Stimulated activated CD8-positive, alpha-beta memory T cell treated with anti-CD3 and anti-CD28 coated beads, Interleukin-15, amount 100 ng/mL, for 24 hours (primary cell): Measurements from ENCODE around the gene VSIG8.

ENCODE experiments used
- DNase-seq: peaks from one replicate; pipeline ENCODE4 v3.0.0-alpha.2; 2020; ENCODE audit warnings: low read depth

Gene VSIG8

GRCh38 chr1:159883134-159883533 is 20.7 kb upstream of the VSIG8 start:
- no peak for DNase-seq

- no peak for DNase-seq
These were observed 20.0 kb upstream of the VSIG8 start for GRCh38 chr1:159882527-159882862.

GRCh38 chr1:159881622-159882526 is 19.4 kb upstream of the VSIG8 start:
- no peak for DNase-seq

GRCh38 chr1:159880430-159880829 is 18.0 kb upstream of the VSIG8 start:
- DNase-seq, result no peak

- DNase-seq, result no peak
These were observed 17.5 kb upstream of the VSIG8 start for GRCh38 chr1:159879977-159880376.

- no peak for DNase-seq
These were observed 16.7 kb upstream of the VSIG8 start for GRCh38 chr1:159879136-159879535.

- no peak for DNase-seq
These were observed 15.4 kb upstream of the VSIG8 start for GRCh38 chr1:159877695-159878444.

- no peak for DNase-seq
These were observed 11.2 kb upstream of the VSIG8 start for GRCh38 chr1:159873530-159874143.

- DNase-seq, result no peak
These were observed 10.4 kb upstream of the VSIG8 start for GRCh38 chr1:159872891-159873290.

GRCh38 chr1:159870704-159871103 is 8.2 kb upstream of the VSIG8 start:
- no peak for DNase-seq

GRCh38 chr1:159869607-159870006 is 7.2 kb upstream of the VSIG8 start:
- no peak for DNase-seq

- no peak for DNase-seq
These were observed 6.7 kb upstream of the VSIG8 start for GRCh38 chr1:159869173-159869572.

GRCh38 chr1:159868766-159869165 is 6.3 kb upstream of the VSIG8 start:
- no peak for DNase-seq

- DNase-seq, result no peak
These were observed 5.2 kb upstream of the VSIG8 start for GRCh38 chr1:159867664-159868026.

- no peak for DNase-seq
These were observed 4.6 kb upstream of the VSIG8 start for GRCh38 chr1:159866905-159867663.

GRCh38 chr1:159866066-159866465 is 3.6 kb upstream of the VSIG8 start:
- DNase-seq, result no peak

- DNase-seq, result no peak
These were observed 1.8 kb upstream of the VSIG8 start for GRCh38 chr1:159864262-159864661.

- DNase-seq, result no peak
These were observed 426 bp downstream of the VSIG8 start for GRCh38 chr1:159862031-159862430.

GRCh38 chr1:159861218-159861617 is 1.2 kb downstream of the VSIG8 start:
- DNase-seq, result no peak

- DNase-seq, result no peak
These were observed 2.0 kb downstream of the VSIG8 start for GRCh38 chr1:159860456-159860855.

- no peak for DNase-seq
These were observed 2.6 kb downstream of the VSIG8 start for GRCh38 chr1:159859767-159860322.

GRCh38 chr1:159857889-159858288 is 4.6 kb downstream of the VSIG8 start:
- DNase-seq, result no peak
